ENCODE measurements around the gene MRC2.

DNA sequence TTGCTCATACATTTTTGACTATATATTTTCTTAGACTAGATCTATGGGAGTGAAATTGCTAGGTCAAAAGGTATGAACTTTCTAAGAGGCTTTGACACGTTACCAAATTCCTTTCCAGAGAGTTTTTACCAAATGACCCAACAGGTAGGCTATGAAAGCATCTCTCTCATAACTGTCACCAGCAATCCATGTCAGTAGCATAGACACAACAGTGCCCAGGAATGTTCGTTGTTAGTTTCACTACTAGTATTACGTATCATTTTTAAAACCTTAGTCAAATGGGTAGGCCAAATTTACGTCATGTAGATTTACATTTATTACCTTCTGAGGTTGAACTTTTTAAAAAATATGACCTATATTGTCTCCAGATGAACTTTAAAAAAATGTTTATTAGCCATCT lies 113.8 kb downstream of the MRC2 start:
- TF ChIP-seq, protein P1, sequence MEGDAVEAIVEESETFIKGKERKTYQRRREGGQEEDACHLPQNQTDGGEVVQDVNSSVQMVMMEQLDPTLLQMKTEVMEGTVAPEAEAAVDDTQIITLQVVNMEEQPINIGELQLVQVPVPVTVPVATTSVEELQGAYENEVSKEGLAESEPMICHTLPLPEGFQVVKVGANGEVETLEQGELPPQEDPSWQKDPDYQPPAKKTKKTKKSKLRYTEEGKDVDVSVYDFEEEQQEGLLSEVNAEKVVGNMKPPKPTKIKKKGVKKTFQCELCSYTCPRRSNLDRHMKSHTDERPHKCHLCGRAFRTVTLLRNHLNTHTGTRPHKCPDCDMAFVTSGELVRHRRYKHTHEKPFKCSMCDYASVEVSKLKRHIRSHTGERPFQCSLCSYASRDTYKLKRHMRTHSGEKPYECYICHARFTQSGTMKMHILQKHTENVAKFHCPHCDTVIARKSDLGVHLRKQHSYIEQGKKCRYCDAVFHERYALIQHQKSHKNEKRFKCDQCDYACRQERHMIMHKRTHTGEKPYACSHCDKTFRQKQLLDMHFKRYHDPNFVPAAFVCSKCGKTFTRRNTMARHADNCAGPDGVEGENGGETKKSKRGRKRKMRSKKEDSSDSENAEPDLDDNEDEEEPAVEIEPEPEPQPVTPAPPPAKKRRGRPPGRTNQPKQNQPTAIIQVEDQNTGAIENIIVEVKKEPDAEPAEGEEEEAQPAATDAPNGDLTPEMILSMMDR (IDR thresholded peaks at IDR 0.05; ENCODE audit: insufficient read depth, low read depth, low read length): no peak
- TF ChIP-seq EZH2 (IDR thresholded peaks at IDR 0.05; ENCODE audit: insufficient read depth, low read length): no peak
